HG03469 (cell line): Measurements from ENCODE around the gene SMLR1.

Experiments
- ATAC-seq: cut with Tn5 transposase; IDR thresholded peaks from one replicate; pipeline ENCODE4 v1.9.1; 2021; ENCODE audit warnings: mild to moderate bottlenecking, moderate library complexity, moderate number of reproducible peaks; ENCODE audit not compliant: unreplicated experiment

The SMLR1 gene

GRCh38 chr6:130824978-130825694 is 2.1 kb upstream of the SMLR1 start:
- ATAC-seq = no peak

GRCh38 chr6:130825772-130826441 is 1.3 kb upstream of the SMLR1 start:
- no peak for ATAC-seq

GRCh38 chr6:130826442-130827246 is 562 bp upstream of the SMLR1 start:
- ATAC-seq = no peak

- ATAC-seq = no peak
Measured at GRCh38 chr6:130829333-130829910, 2.2 kb downstream of the SMLR1 start.

GRCh38 chr6:130831607-130832006 is 4.4 kb downstream of the SMLR1 start:
- ATAC-seq = no peak

GRCh38 chr6:130833569-130833968 is 6.4 kb downstream of the SMLR1 start:
- no peak for ATAC-seq

- no peak for ATAC-seq
Measured at GRCh38 chr6:130834482-130835251, 7.5 kb downstream of the SMLR1 start.

- no peak for ATAC-seq
Measured at GRCh38 chr6:130836055-130836640, 8.9 kb downstream of the SMLR1 start.

- ATAC-seq = no peak
Measured at GRCh38 chr6:130837067-130837466, 9.9 kb downstream of the SMLR1 start.

GRCh38 chr6:130838250-130838860 is 11.1 kb downstream of the SMLR1 start:
- no peak for ATAC-seq

GRCh38 chr6:130838951-130839350 is 11.7 kb downstream of the SMLR1 start:
- no peak for ATAC-seq

GRCh38 chr6:130839379-130839778 is 12.2 kb downstream of the SMLR1 start:
- ATAC-seq = no peak

- no peak for ATAC-seq
Measured at GRCh38 chr6:130840050-130840449, 12.8 kb downstream of the SMLR1 start.

- ATAC-seq = no peak
Measured at GRCh38 chr6:130841128-130841728, 14.0 kb downstream of the SMLR1 start.

- peak; percentile 64 for ATAC-seq
Measured at GRCh38 chr6:130843575-130844320, 16.5 kb downstream of the SMLR1 start.

GRCh38 chr6:130846501-130846900 is 19.3 kb downstream of the SMLR1 start:
- no peak for ATAC-seq

GRCh38 chr6:130847001-130847910 is 20.1 kb downstream of the SMLR1 start:
- ATAC-seq = no peak

GRCh38 chr6:130848945-130849344 is 21.7 kb downstream of the SMLR1 start:
- peak; percentile 97 for ATAC-seq
